GM21515 (cell line): ENCODE results near the gene PTCRA.
"Not testable (repeated sequence)": the region's sequence is repeated elsewhere in the genome, so short reads cannot be mapped to it uniquely, and the experiment has no call there.

Experiments used
- ATAC-seq: cut with Tn5 transposase; IDR thresholded peaks from one replicate; pipeline ENCODE4 v1.9.1; 2021; ENCODE audit not compliant: unreplicated experiment

PTCRA gene

GRCh38 chr6:42915732-42916131 lies at the start of gene PTCRA:
PTCRA (plus strand) TSS chr6:42916053; CDS start chr6:42916070, 17 bp downstream.
- no peak for ATAC-seq

GRCh38 chr6:42870145-42870936 lies 45.5 kb upstream of the PTCRA start:
- ATAC-seq, result no peak

- ATAC-seq, result no peak
These were observed 44.1 kb upstream of the PTCRA start for GRCh38 chr6:42871711-42872110.

GRCh38 chr6:42873313-42873712 lies 42.5 kb upstream of the PTCRA start:
- no peak for ATAC-seq

GRCh38 chr6:42877695-42878094 lies 38.2 kb upstream of the PTCRA start:
- no peak for ATAC-seq

- ATAC-seq, result peak; percentile 83
These were observed 36.2 kb upstream of the PTCRA start, which contains the start of gene RPL7L1 for GRCh38 chr6:42879372-42880239. RPL7L1 (plus strand) TSS chr6:42879616; CDS start chr6:42879911, 295 bp downstream.

GRCh38 chr6:42880240-42880817 lies 35.5 kb upstream of the PTCRA start:
- not testable (repeated sequence) for ATAC-seq

GRCh38 chr6:42880871-42881270 lies 35.0 kb upstream of the PTCRA start:
- not testable (repeated sequence) for ATAC-seq

GRCh38 chr6:42885702-42886101 lies 30.2 kb upstream of the PTCRA start:
- ATAC-seq, result no peak

GRCh38 chr6:42888201-42888600 lies 27.7 kb upstream of the PTCRA start:
- not testable (repeated sequence) for ATAC-seq

- ATAC-seq, result no peak
These were observed 26.0 kb upstream of the PTCRA start for GRCh38 chr6:42889815-42890214.

- peak; percentile 92 for ATAC-seq
These were observed 25.3 kb upstream of the PTCRA start for GRCh38 chr6:42890311-42891198.

- ATAC-seq, result no peak
These were observed 24.6 kb upstream of the PTCRA start for GRCh38 chr6:42891199-42891722.

GRCh38 chr6:42894041-42894828 lies 21.6 kb upstream of the PTCRA start:
- ATAC-seq, result not testable (repeated sequence)

GRCh38 chr6:42896178-42896719 lies 19.6 kb upstream of the PTCRA start:
- no peak for ATAC-seq

GRCh38 chr6:42898891-42899361 lies 16.9 kb upstream of the PTCRA start:
- ATAC-seq, result no peak

GRCh38 chr6:42899871-42900270 lies 16.0 kb upstream of the PTCRA start:
- ATAC-seq, result no peak

- no peak for ATAC-seq
These were observed 14.3 kb upstream of the PTCRA start for GRCh38 chr6:42901538-42901957.
